ENCODE results near the gene RNF144A.

GRCh38 chr2:6929196-6929819 is 12.1 kb downstream of the RNF144A start:
- no peak for TF ChIP-seq CTCF (IDR thresholded peaks at IDR 0.05)
- no peak for TF ChIP-seq POLR2A (IDR thresholded peaks at IDR 0.05)
